ENCODE measurements around the gene AXDND1. TPM values are rescaled to one million over a fixed set of nuclear protein-coding genes. Genes with fewer than 3 reads are reported as not detected.

AXDND1 gene
- polyA plus RNA-seq, 1 experiment: 0.27 TPM

GRCh38 chr1:179530352-179530751 lies 164.6 kb downstream of the AXDND1 start:
- no peak for DNase-seq (ENCODE audit: low read depth)
- CTCF ChIA-PET: no interaction called here
- POLR2A ChIA-PET: no interaction called here
- no peak for TF ChIP-seq CTCF (IDR thresholded peaks at IDR 0.05; ENCODE audit: insufficient read depth, low read depth, low read length)
- Histone ChIP-seq H3K27me3 (ENCODE audit: control insufficient read depth, insufficient read depth, low read length) (no peaks in the 10 kb centered on the region), H3K4me3 (ENCODE audit: low read depth, low read length) (no peak overlapping the region), H3K36me3 (ENCODE audit: control insufficient read depth, insufficient read depth, low read length) (no peaks in the 10 kb centered on the region)

GRCh38 chr1:179541774-179542173 lies 176.0 kb downstream of the AXDND1 start:
- CTCF ChIA-PET: no interaction called here
- no peaks in the 10 kb centered on the region for H3K36me3 ChIP-seq (ENCODE audit: control insufficient read depth, insufficient read depth, low read length)
- POLR2A ChIA-PET: no interaction called here
- no peak for DNase-seq (ENCODE audit: low read depth)
- no peak overlapping the region for H3K4me3 ChIP-seq (ENCODE audit: low read depth, low read length)
- TF ChIP-seq CTCF (IDR thresholded peaks at IDR 0.05; ENCODE audit: insufficient read depth, low read depth, low read length): no peak
- no peaks in the 10 kb centered on the region for H3K27me3 ChIP-seq (ENCODE audit: control insufficient read depth, insufficient read depth, low read length)

- Histone ChIP-seq H3K27me3 (ENCODE audit: control insufficient read depth, insufficient read depth, low read length) (no peaks in the 10 kb centered on the region), H3K4me3 (ENCODE audit: low read depth, low read length) (no peak overlapping the region), H3K36me3 (ENCODE audit: control insufficient read depth, insufficient read depth, low read length) (no peaks in the 10 kb centered on the region)
- ChIA-PET POLR2A (no interaction called here), CTCF (no interaction called here)
- no peak for DNase-seq (ENCODE audit: low read depth)
- TF ChIP-seq CTCF (IDR thresholded peaks at IDR 0.05; ENCODE audit: insufficient read depth, low read depth, low read length): no peak
These were observed 179.6 kb downstream of the AXDND1 start for GRCh38 chr1:179545321-179545720.

GRCh38 chr1:179547021-179547535 lies 181.3 kb downstream of the AXDND1 start:
- Histone ChIP-seq H3K27me3 (ENCODE audit: control insufficient read depth, insufficient read depth, low read length) (no peaks in the 10 kb centered on the region), H3K4me3 (ENCODE audit: low read depth, low read length) (no peak overlapping the region), H3K36me3 (ENCODE audit: control insufficient read depth, insufficient read depth, low read length) (no peaks in the 10 kb centered on the region)
- no peak for TF ChIP-seq CTCF (IDR thresholded peaks at IDR 0.05; ENCODE audit: insufficient read depth, low read depth, low read length)
- CTCF ChIA-PET: no interaction called here
- POLR2A ChIA-PET: no interaction called here
- no peak for DNase-seq (ENCODE audit: low read depth)

- TF ChIP-seq CTCF (IDR thresholded peaks at IDR 0.05; ENCODE audit: insufficient read depth, low read depth, low read length): no peak
- H3K27me3 ChIP-seq (ENCODE audit: control insufficient read depth, insufficient read depth, low read length): no peaks in the 10 kb centered on the region
- POLR2A ChIA-PET: no interaction called here
- DNase-seq (ENCODE audit: low read depth): no peak
- H3K36me3 ChIP-seq (ENCODE audit: control insufficient read depth, insufficient read depth, low read length): no peaks in the 10 kb centered on the region
- H3K4me3 ChIP-seq (ENCODE audit: low read depth, low read length): no peak overlapping the region
- CTCF ChIA-PET: no interaction called here
These were observed 183.0 kb downstream of the AXDND1 start for GRCh38 chr1:179548666-179549367.

Data from BJ (cell line).